PC-3 (cell line): ENCODE measurements around the gene OLFM3. TPM values are rescaled to one million over a fixed set of nuclear protein-coding genes. Genes with fewer than 3 reads are reported as not detected.

ENCODE experiments used
- ATAC-seq: fragments of 200-7000 bp; cut with Tn5 transposase; 2 replicates; pipeline ENCODE4 v1.9.1; 2020; ENCODE audit warnings: mild to moderate bottlenecking, moderate library complexity
- BruUV-seq: library from RNA; stranded (reverse); fragments of 400-500 nt; replicated peaks from 2 replicates; lab custom pipeline; 2021; lab: Mats Ljungman, UMichigan
- CTCF ChIA-PET: fragments of 300-600 bp; sonication (Branson Sonifier 250); formaldehyde crosslinking; loops from one replicate; lab custom pipeline; 2022; ENCODE audit warnings: antibody characterized with exemption; lab: Charles Lee
- POLR2A ChIA-PET: fragments of 300-600 bp; sonication (Branson Sonifier 250); formaldehyde crosslinking; loops from one replicate; lab custom pipeline; 2022; ENCODE audit warnings: antibody characterized with exemption; ENCODE audit not compliant: unreplicated experiment; lab: Charles Lee
- DNase-seq: peaks from one replicate; pipeline ENCODE4 v3.0.0-alpha.2; 2015
- H2AFZ ChIP-seq: fragments of 300-600 bp; sonication (generic); 2 replicates; pipeline ENCODE4 v1.6.0; 2016; ENCODE audit warnings: antibody characterized with exemption, low read length
- H3F3A ChIP-seq: fragments of 300-600 bp; sonication (generic); one replicate; pipeline ENCODE4 v1.6.0; 2017; ENCODE audit warnings: antibody characterized with exemption, low read length, control low read depth, mild to moderate bottlenecking; ENCODE audit not compliant: unreplicated experiment
- H3K27ac ChIP-seq: fragments of 300-600 bp; sonication (generic); 2 replicates; pipeline ENCODE4 v1.5.1; 2016; ENCODE audit warnings: mild to moderate bottlenecking, low read length
- H3K27me3 ChIP-seq: fragments of 300-600 bp; sonication (generic); 2 replicates; pipeline ENCODE4 v1.6.1; 2016; ENCODE audit warnings: low read length, mixed read lengths
- H3K36me3 ChIP-seq: fragments of 300-600 bp; sonication (generic); 2 replicates; pipeline ENCODE4 v1.6.1; 2016; ENCODE audit warnings: low read depth, mixed run types, low read length, mixed read lengths
- H3K4me1 ChIP-seq: fragments of 300-600 bp; sonication (generic); 2 replicates; pipeline ENCODE4 v1.5.1; 2016; ENCODE audit warnings: low read length; ENCODE audit not compliant: insufficient read depth
- H3K4me2 ChIP-seq: fragments of 300-600 bp; sonication (generic); 2 replicates; pipeline ENCODE4 v1.6.0; 2016; ENCODE audit warnings: low read length
- H3K4me3 ChIP-seq: fragments of 300-600 bp; sonication (generic); 2 replicates; pipeline ENCODE4 v1.5.1; 2016; ENCODE audit warnings: mild to moderate bottlenecking, low read length, mixed read lengths
- H3K79me2 ChIP-seq: fragments of 300-600 bp; sonication (generic); 2 replicates; pipeline ENCODE4 v1.6.1; 2017; ENCODE audit warnings: low read length, mixed read lengths
- H3K9ac ChIP-seq: fragments of 300-600 bp; sonication (generic); 2 replicates; pipeline ENCODE4 v1.6.0; 2016; ENCODE audit warnings: mild to moderate bottlenecking, low read length
- H3K9me2 ChIP-seq: fragments of 300-600 bp; sonication (generic); replicated peaks from 2 replicates; pipeline ENCODE4 v1.6.1; 2016; ENCODE audit warnings: mixed run types, low read length, mixed read lengths
- H3K9me3 ChIP-seq: fragments of 300-600 bp; sonication (generic); 2 replicates; pipeline ENCODE4 v1.6.1; 2016; ENCODE audit warnings: low read length, mixed read lengths
- H4K20me1 ChIP-seq: fragments of 300-600 bp; sonication (generic); 2 replicates; pipeline ENCODE4 v1.6.1; 2016; ENCODE audit warnings: low read length, mixed read lengths
- EZH2 ChIP-seq: fragments of 300-600 bp; sonication (generic); IDR thresholded peaks from one replicate; pipeline ENCODE4 v1.6.1; 2017; ENCODE audit warnings: antibody characterized with exemption, mild to moderate bottlenecking, low read length; ENCODE audit not compliant: unreplicated experiment
- EZH2phosphoT487 ChIP-seq: fragments of 300-600 bp; sonication (generic); IDR thresholded peaks from 2 replicates; pipeline ENCODE4 v1.6.1; 2018; ENCODE audit warnings: mild to moderate bottlenecking, antibody characterized with exemption, low read length, borderline replicate concordance
- intact Hi-C: fragments of 100-400 bp; cut with micrococcal nuclease; formaldehyde crosslinking; loops from 2 replicates; pipeline ENCODE4 v1.9.0; 2023
- total RNA-seq: library from RNA; depleted of rRNA; stranded (reverse); fragments of >200 nt; gene quantifications from 2 replicates; pipeline ENCODE4 v1.2.3, GENCODE V29; 2014
- TF ChIP-seq, protein P1 (sequence below): fragments of 300-600 bp; sonication (generic); conservative IDR thresholded peaks from 2 replicates; pipeline ENCODE4 v1.5.1; 2017; ENCODE audit warnings: antibody characterized with exemption, low read depth, mild to moderate bottlenecking, low read length

OLFM3 gene
- total RNA-seq, 1 experiment from 2014 or later: not detected

DNA sequence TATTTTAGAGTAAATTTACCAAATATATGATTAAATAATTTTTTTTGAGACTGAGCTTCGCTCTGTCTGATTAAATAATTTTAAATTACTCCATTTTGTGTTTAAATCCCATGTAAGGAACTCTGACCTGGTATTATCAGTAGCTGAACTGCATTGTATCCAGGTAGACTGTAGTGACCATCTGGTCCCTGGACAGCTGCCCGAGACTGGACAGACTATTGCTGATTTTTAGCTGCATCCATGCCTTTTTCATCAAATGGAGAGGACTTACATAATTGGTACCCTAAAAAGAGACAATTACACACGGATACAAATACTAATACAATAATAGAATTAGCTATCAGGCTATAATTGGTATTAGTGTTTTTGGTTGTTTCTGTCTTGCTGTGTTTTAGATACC lies 20.6 kb downstream of the OLFM3 start:
- Histone ChIP-seq H2AFZ (no peak overlapping the region), H3K4me1 (no peaks in the 10 kb centered on the region), H3K4me3 (no peak overlapping the region), H3K27me3 (peaks cover 37% of the 10 kb centered on the region), H3K79me2 (no peaks in the 10 kb centered on the region), H3K9me3 (no peaks in the 10 kb centered on the region), H3K9me2 (no peaks in the 10 kb centered on the region), H3F3A (no peaks in the 10 kb centered on the region), H4K20me1 (no peaks in the 10 kb centered on the region), H3K9ac (no peak overlapping the region), H3K36me3 (no peaks in the 10 kb centered on the region), H3K27ac (no peak overlapping the region), H3K4me2 (no peak overlapping the region)
- CTCF ChIA-PET: no interaction called here
- TF ChIP-seq EZH2phosphoT487: no peak
- TF ChIP-seq, protein P1, sequence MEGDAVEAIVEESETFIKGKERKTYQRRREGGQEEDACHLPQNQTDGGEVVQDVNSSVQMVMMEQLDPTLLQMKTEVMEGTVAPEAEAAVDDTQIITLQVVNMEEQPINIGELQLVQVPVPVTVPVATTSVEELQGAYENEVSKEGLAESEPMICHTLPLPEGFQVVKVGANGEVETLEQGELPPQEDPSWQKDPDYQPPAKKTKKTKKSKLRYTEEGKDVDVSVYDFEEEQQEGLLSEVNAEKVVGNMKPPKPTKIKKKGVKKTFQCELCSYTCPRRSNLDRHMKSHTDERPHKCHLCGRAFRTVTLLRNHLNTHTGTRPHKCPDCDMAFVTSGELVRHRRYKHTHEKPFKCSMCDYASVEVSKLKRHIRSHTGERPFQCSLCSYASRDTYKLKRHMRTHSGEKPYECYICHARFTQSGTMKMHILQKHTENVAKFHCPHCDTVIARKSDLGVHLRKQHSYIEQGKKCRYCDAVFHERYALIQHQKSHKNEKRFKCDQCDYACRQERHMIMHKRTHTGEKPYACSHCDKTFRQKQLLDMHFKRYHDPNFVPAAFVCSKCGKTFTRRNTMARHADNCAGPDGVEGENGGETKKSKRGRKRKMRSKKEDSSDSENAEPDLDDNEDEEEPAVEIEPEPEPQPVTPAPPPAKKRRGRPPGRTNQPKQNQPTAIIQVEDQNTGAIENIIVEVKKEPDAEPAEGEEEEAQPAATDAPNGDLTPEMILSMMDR: no peak
- TF ChIP-seq EZH2: no peak
- POLR2A ChIA-PET: interaction anchor here (0.5 kb wide), 1 partner anchor 206 kb away, joined by 3 read pairs; no protein-coding TSS in a partner anchor
- DNase-seq: no peak
- BruUV-seq: no TSS peak
- intact Hi-C loops: no loop called here
- no peak for ATAC-seq

DNA sequence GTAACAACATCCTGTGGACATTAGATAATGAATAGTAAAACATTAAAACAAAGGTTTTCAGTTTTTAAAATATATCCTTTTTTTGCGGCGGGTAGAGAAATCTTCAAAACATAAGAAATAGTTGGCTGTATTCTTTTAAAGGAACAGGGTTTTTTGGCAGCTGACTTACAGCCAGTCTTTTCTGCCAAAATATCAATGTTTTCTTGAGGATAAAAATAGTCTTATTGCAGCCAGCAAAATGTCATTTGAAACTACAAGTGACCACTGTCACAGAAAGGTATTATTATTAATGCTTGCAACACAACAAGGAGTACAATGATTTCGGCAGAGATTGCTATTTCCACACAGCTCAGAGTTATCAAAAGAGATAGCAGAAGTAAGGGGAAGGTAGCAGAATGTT lies 21.4 kb downstream of the OLFM3 start:
- H3K4me3 ChIP-seq: no peak overlapping the region
- CTCF ChIA-PET: no interaction called here
- ATAC-seq (no peak), DNase-seq (no peak)
- no peaks in the 10 kb centered on the region for H3K9me2 ChIP-seq
- H3K36me3 ChIP-seq: no peaks in the 10 kb centered on the region
- intact Hi-C loops: no loop called here
- POLR2A ChIA-PET: no interaction called here
- H4K20me1 ChIP-seq: no peaks in the 10 kb centered on the region
- H3K9me3 ChIP-seq: no peaks in the 10 kb centered on the region
- peaks cover 37% of the 10 kb centered on the region for H3K27me3 ChIP-seq
- no peaks in the 10 kb centered on the region for H3K79me2 ChIP-seq
- H3F3A ChIP-seq: no peaks in the 10 kb centered on the region
- no peaks in the 10 kb centered on the region for H3K4me1 ChIP-seq
- no peak overlapping the region for H3K4me2 ChIP-seq
- H2AFZ ChIP-seq: no peak overlapping the region
- no peak for TF ChIP-seq EZH2
- no peak for TF ChIP-seq EZH2phosphoT487
- TF ChIP-seq, protein P1: no peak
- no peak overlapping the region for H3K27ac ChIP-seq
- BruUV-seq: no TSS peak
- H3K9ac ChIP-seq: no peak overlapping the region

DNA sequence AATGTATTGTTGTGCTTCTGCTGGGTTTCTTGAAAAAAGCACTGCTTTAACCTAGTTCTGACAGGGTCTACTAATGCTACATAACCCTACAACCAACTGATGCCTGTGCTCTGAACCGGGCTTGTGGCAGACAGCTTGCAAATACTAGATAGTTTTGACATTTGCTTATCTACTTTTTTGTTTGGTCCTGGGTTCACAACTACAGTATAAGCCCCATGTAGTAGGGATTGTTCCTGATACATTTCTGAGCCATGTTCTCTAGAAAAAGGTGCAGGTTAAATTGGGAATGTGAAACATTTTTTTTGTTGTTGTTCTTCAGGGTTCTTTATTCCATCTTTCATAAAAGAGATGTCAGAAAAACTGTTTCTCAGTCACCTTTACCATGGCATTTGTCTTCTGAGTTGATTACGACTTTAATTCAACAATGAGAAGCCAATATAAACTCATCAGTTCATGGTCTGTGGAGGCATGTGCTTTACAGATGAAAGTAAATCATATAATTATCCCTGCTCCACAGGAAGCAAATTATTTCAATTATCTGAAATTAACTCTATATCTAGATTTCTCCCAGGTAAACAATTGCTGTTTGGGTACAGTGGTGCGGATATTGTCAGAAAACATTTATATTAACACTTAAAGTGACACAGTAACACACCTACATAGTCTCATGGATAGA lies 22.0 kb downstream of the OLFM3 start:
- no peaks in the 10 kb centered on the region for H3K9me2 ChIP-seq
- intact Hi-C loops: loop anchor here (5.0 kb wide), 1 partner anchor 452 kb away; no protein-coding TSS in a partner anchor
- H2AFZ ChIP-seq: no peak overlapping the region
- no peak overlapping the region for H3K9ac ChIP-seq
- H4K20me1 ChIP-seq: no peaks in the 10 kb centered on the region
- DNase-seq (no peak), ATAC-seq (no peak)
- TF ChIP-seq EZH2phosphoT487 (no peak), EZH2 (no peak)
- TF ChIP-seq, protein P1: no peak
- CTCF ChIA-PET: no interaction called here
- H3K36me3 ChIP-seq: no peaks in the 10 kb centered on the region
- H3K4me1 ChIP-seq: no peaks in the 10 kb centered on the region
- no peak overlapping the region for H3K4me3 ChIP-seq
- no peak overlapping the region for H3K4me2 ChIP-seq
- peaks cover 37% of the 10 kb centered on the region for H3K27me3 ChIP-seq
- POLR2A ChIA-PET: no interaction called here
- no peaks in the 10 kb centered on the region for H3K79me2 ChIP-seq
- H3K9me3 ChIP-seq: no peaks in the 10 kb centered on the region
- H3K27ac ChIP-seq: no peak overlapping the region
- no TSS peak for BruUV-seq
- no peaks in the 10 kb centered on the region for H3F3A ChIP-seq
